Smooth muscle cell (in vitro differentiated cells): ENCODE measurements around the gene UMODL1. TPM values are rescaled to one million over a fixed set of nuclear protein-coding genes. Genes with fewer than 3 reads are reported as not detected.

Experiments used
- DNase-seq: peaks from one replicate; lab custom pipeline; 2025; ENCODE audit not compliant: unreplicated experiment; lab: John Stamatoyannopoulos, UW
- H2AFZ ChIP-seq: fragments of 200-600 bp; sonication (generic); 2 replicates; pipeline ENCODE4 v1.6.0; 2016; ENCODE audit warnings: antibody characterized with exemption, low read depth, mild to moderate bottlenecking
- H3F3A ChIP-seq: fragments of 200-600 bp; sonication (generic); 2 replicates; pipeline ENCODE4 v1.6.0; 2017; ENCODE audit warnings: antibody characterized with exemption, low read depth
- H3K27ac ChIP-seq: fragments of 200-600 bp; sonication (generic); 2 replicates; pipeline ENCODE4 v1.5.1; 2016; ENCODE audit warnings: low read depth, mild to moderate bottlenecking
- H3K27me3 ChIP-seq: fragments of 200-600 bp; sonication (generic); 2 replicates; pipeline ENCODE4 v1.6.1; 2016; ENCODE audit warnings: low read depth, mild to moderate bottlenecking
- H3K36me3 ChIP-seq: fragments of 200-600 bp; sonication (generic); 2 replicates; pipeline ENCODE4 v1.5.1; 2016; ENCODE audit warnings: low read depth
- H3K4me1 ChIP-seq: fragments of 200-600 bp; sonication (generic); 2 replicates; pipeline ENCODE4 v1.5.1; 2016; ENCODE audit warnings: low read depth
- H3K4me2 ChIP-seq: fragments of 200-600 bp; sonication (generic); 2 replicates; pipeline ENCODE4 v1.6.0; 2016; ENCODE audit warnings: mild to moderate bottlenecking
- H3K4me3 ChIP-seq: fragments of 200-600 bp; sonication (generic); 2 replicates; pipeline ENCODE4 v1.5.1; 2016; ENCODE audit warnings: mild to moderate bottlenecking
- H3K79me2 ChIP-seq: fragments of 200-600 bp; sonication (generic); 2 replicates; pipeline ENCODE4 v1.6.0; 2016; ENCODE audit warnings: low read depth, mild to moderate bottlenecking
- H3K9ac ChIP-seq: fragments of 200-600 bp; sonication (generic); 2 replicates; pipeline ENCODE4 v1.6.0; 2016; ENCODE audit warnings: low read depth
- H3K9me3 ChIP-seq: fragments of 200-600 bp; sonication (generic); replicated peaks from 2 replicates; pipeline ENCODE4 v1.5.1; 2016; ENCODE audit warnings: low read depth
- H4K20me1 ChIP-seq: fragments of 200-600 bp; sonication (generic); 2 replicates; pipeline ENCODE4 v1.6.0; 2016; ENCODE audit warnings: low read depth
- WGBS: methylation state at CpG from one replicate; pipeline ENCODE4 v1.1.7; 2016; ENCODE audit warnings: low lambda C conversion rate; 5-methylcytosine and 5-hydroxymethylcytosine counted together
- polyA plus RNA-seq: library from polyadenylated mRNA; unstranded; fragments of >200 nt; fragmentation: Nextera tagmentation; extraction: Ambion mirVana; gene quantifications from 2 replicates; pipeline ENCODE4 v1.2.1, GENCODE V29; 2016
- total RNA-seq: library from RNA; depleted of rRNA; stranded (reverse); fragments of >200 nt; gene quantifications from 2 replicates; pipeline ENCODE4 v1.2.3, GENCODE V29; 2014
- TF ChIP-seq, protein P1 (sequence below): fragments of 200-600 bp; sonication (generic); IDR thresholded peaks from 2 replicates; pipeline ENCODE4 v1.5.1; 2017; ENCODE audit warnings: borderline replicate concordance, mild to moderate bottlenecking, antibody characterized with exemption; ENCODE audit not compliant: insufficient read depth, poor library complexity, severe bottlenecking

The UMODL1 gene
- total RNA-seq: not detected in 2 replicates
- polyA plus RNA-seq: 0.14 TPM in 1 of 2 replicates, not detected in the other

GRCh38 chr21:42071146-42071737, at the start of gene UMODL1:
Gene UMODL1, plus strand, starts transcription at chr21:42071317. Its CDS starts 0 bp downstream, at chr21:42071317.
- H3K4me2 ChIP-seq: no peak within 1 kb of the TSS
- no peaks in the 10 kb centered on the region for H3K4me1 ChIP-seq
- no peak within 1 kb of the TSS for H2AFZ ChIP-seq
- no peaks in the 10 kb centered on the region for H3K79me2 ChIP-seq
- no peaks in the 10 kb centered on the region for H3K9me3 ChIP-seq
- H3K27ac ChIP-seq: no peak within 1 kb of the TSS
- 91% methylated on average over 13 of the region's 13 CpGs for WGBS
- TF ChIP-seq, protein P1, sequence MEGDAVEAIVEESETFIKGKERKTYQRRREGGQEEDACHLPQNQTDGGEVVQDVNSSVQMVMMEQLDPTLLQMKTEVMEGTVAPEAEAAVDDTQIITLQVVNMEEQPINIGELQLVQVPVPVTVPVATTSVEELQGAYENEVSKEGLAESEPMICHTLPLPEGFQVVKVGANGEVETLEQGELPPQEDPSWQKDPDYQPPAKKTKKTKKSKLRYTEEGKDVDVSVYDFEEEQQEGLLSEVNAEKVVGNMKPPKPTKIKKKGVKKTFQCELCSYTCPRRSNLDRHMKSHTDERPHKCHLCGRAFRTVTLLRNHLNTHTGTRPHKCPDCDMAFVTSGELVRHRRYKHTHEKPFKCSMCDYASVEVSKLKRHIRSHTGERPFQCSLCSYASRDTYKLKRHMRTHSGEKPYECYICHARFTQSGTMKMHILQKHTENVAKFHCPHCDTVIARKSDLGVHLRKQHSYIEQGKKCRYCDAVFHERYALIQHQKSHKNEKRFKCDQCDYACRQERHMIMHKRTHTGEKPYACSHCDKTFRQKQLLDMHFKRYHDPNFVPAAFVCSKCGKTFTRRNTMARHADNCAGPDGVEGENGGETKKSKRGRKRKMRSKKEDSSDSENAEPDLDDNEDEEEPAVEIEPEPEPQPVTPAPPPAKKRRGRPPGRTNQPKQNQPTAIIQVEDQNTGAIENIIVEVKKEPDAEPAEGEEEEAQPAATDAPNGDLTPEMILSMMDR: no peak
- H3F3A ChIP-seq: no peaks in the 10 kb centered on the region
- no peak for DNase-seq
- H3K9ac ChIP-seq: no peak within 1 kb of the TSS
- no peaks in the 10 kb centered on the region for H3K36me3 ChIP-seq
- H3K27me3 ChIP-seq: no peaks in the 10 kb centered on the region
- no peaks in the 10 kb centered on the region for H4K20me1 ChIP-seq
- H3K4me3 ChIP-seq: no peak within 1 kb of the TSS

DNA sequence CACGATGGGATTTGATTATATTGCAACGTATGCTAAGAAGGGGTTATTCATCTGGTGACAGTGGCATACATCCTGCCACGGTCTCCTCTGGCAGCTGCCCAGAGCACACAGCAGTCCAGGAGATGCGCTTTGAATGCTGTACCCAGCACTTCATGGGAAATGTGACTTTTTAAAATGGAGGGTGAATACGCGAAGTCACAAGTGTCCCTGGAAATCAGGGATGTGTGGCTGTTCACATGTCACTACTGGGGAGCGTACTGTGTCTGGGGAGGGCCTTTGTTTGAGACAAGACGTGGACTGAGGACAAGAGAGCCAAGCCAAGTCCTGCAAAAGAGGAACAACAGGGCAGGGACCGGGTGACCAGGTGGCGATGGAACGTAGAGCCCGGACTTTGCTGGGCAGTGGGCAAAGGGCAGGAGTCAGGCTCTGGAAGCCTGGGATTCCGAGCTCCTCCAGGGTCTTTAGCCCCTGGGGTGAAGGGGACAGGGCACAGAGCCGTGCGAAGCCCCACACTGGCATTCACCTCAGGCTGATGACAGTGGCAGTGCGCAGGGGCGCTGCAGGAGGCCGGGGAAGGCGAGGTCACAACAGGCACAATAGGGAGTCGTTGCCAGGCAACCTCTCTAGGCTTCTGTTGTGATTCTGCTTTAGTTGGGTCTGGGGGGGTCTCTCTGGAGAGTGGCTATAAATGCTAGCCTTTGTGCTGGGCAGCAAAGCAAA, 49.6 kb upstream of the UMODL1 start:
- no peak for DNase-seq

DNA sequence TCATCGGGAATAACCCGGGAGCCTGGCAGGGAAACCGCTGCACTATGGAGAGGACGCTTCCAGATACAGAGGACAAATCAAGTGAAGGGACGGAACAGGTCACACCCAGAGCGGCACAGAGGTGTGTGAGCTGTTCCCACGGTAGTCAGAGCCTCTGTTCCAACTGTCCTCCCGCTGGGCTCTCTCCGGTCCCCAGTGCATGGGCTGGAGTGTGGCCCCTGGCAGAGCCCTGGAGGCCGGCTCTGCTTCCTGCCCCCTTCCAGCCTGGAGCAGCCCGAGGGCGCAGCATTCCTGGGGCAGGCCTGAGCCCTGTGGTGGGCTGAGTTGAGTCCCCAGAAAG, 49.1 kb upstream of the UMODL1 start:
- Histone ChIP-seq H3K27me3 (no peaks in the 10 kb centered on the region), H3K4me2 (no peak overlapping the region), H3K4me3 (no peak overlapping the region), H3K9ac (no peak overlapping the region), H3K79me2 (no peaks in the 10 kb centered on the region), H4K20me1 (no peaks in the 10 kb centered on the region), H3K27ac (no peak overlapping the region), H3K9me3 (no peaks in the 10 kb centered on the region), H3K4me1 (peaks cover 11% of the 10 kb centered on the region), H2AFZ (no peak overlapping the region), H3F3A (no peaks in the 10 kb centered on the region), H3K36me3 (no peaks in the 10 kb centered on the region)
- TF ChIP-seq, protein P1: no peak
- DNase-seq: no peak
- WGBS: 73% methylated on average over 12 of the region's 12 CpGs

More for the DNA sequence above, 49.6 kb upstream of the UMODL1 start:
- no peak overlapping the region for H3K4me2 ChIP-seq
- no peaks in the 10 kb centered on the region for H4K20me1 ChIP-seq
- H3K36me3 ChIP-seq: no peaks in the 10 kb centered on the region
- H3K4me3 ChIP-seq: no peak overlapping the region
- H3K9me3 ChIP-seq: no peaks in the 10 kb centered on the region
- H2AFZ ChIP-seq: no peak overlapping the region
- TF ChIP-seq, protein P1: no peak
- no peak overlapping the region for H3K9ac ChIP-seq
- 86% methylated on average over 20 of the region's 20 CpGs for WGBS
- H3K79me2 ChIP-seq: no peaks in the 10 kb centered on the region
- peaks cover 11% of the 10 kb centered on the region for H3K4me1 ChIP-seq
- H3K27ac ChIP-seq: no peak overlapping the region
- H3F3A ChIP-seq: no peaks in the 10 kb centered on the region
- H3K27me3 ChIP-seq: no peaks in the 10 kb centered on the region
